GM23248 (cell line): ENCODE data around the gene ANKRD9.

Experiments
- EZH2 ChIP-seq: fragments of 200-600 bp; sonication (generic); IDR thresholded peaks from 2 replicates; pipeline ENCODE4 v1.6.1; 2018; ENCODE audit warnings: antibody characterized with exemption, mild to moderate bottlenecking; ENCODE audit not compliant: insufficient read depth, poor library complexity, severe bottlenecking
- EZH2phosphoT487 ChIP-seq: fragments of 200-600 bp; sonication (generic); IDR thresholded peaks from 2 replicates; pipeline ENCODE4 v1.6.1; 2018; ENCODE audit warnings: antibody characterized with exemption, moderate library complexity, mild to moderate bottlenecking, low read depth; ENCODE audit not compliant: insufficient read depth

GRCh38 chr14:102517392-102518062 is 8.0 kb upstream of the ANKRD9 start:
- TF ChIP-seq EZH2phosphoT487 (no peak), EZH2 (no peak)
